HepG2 (cell line): ENCODE data around the gene NES. TPM values are rescaled to one million over a fixed set of nuclear protein-coding genes. Genes with fewer than 3 reads are reported as not detected.

ENCODE experiments used
- CREB3 ChIP-seq: sonication (generic); formaldehyde crosslinking; IDR thresholded peaks from 2 replicates; pipeline ENCODE4 v1.5.0; 2020; ENCODE audit warnings: missing genetic modification reagents
- FIP1L1 ChIP-seq: fragments of 200-400 bp; formaldehyde crosslinking; IDR thresholded peaks from 2 replicates; pipeline ENCODE4 v1.6.1; 2018; ENCODE audit warnings: low read depth, mild to moderate bottlenecking, low read length, moderate library complexity, borderline replicate concordance; ENCODE audit not compliant: insufficient read depth
- HOMEZ ChIP-seq: IDR thresholded peaks from 2 replicates; pipeline ENCODE4 v1.6.1; 2016; ENCODE audit warnings: low read depth
- HOXA3 ChIP-seq: sonication (generic); formaldehyde crosslinking; IDR thresholded peaks from 2 replicates; pipeline ENCODE4 v1.5.0; 2020; ENCODE audit warnings: missing genetic modification reagents
- MATR3 ChIP-seq: sonication (generic); formaldehyde crosslinking; IDR thresholded peaks from 2 replicates; pipeline ENCODE4 v1.4.0; 2020; ENCODE audit warnings: missing genetic modification reagents
- ZNF101 ChIP-seq: sonication (generic); formaldehyde crosslinking; IDR thresholded peaks from 2 replicates; pipeline ENCODE4 v1.4.0; 2020; ENCODE audit warnings: mild to moderate bottlenecking, low read depth, missing genetic modification reagents, borderline replicate concordance
- ZNF549 ChIP-seq: sonication (generic); formaldehyde crosslinking; IDR thresholded peaks from 2 replicates; pipeline ENCODE4 v1.5.0; 2020; ENCODE audit warnings: missing genetic modification reagents
- ZNF644 ChIP-seq: IDR thresholded peaks from 2 replicates; pipeline ENCODE4 v1.6.1; 2016; ENCODE audit warnings: low read depth
- polyA plus RNA-seq, 8 experiments: library from polyadenylated mRNA; depleted of rRNA in 3 of 8; stranded (reverse) in 7 of 8; unstranded in 1 of 8; fragments of >200 nt; fragmentation: Illumina TruSeq in 4 of 8; extraction: Trizol in 4 of 8; gene quantifications; 2 replicates each; pipeline versions ENCODE4 v1.2.1 to v1.2.3, GENCODE V29; 2011 to 2016; ENCODE audit warnings: low read depth in 4 of 8, missing spikeins in 1 of 8, mixed read lengths in 1 of 8; ENCODE audit not compliant: insufficient read depth in 1 of 8
- total RNA-seq, 5 experiments: library from RNA; depleted of rRNA; stranded (reverse); fragments of >200 nt; fragmentation: Illumina TruSeq; extraction: Trizol; gene quantifications; 2 replicates each; pipeline ENCODE4 v1.2.3, GENCODE V29; 2016; ENCODE audit warnings: low read depth in 1 of 5

The NES gene
- total and polyA plus RNA-seq, 2 of the 13 experiments (the other 11 are each of a cell fraction or from before 2014, with no cell fraction given): 1.7 to 16.6 TPM

GRCh38 chr1:156677616-156678596 lies 699 bp upstream of the NES start (continued):
- no peak for TF ChIP-seq HOMEZ (CRISPR knock-in tag)
- no peak for TF ChIP-seq FIP1L1
- TF ChIP-seq MATR3: no peak
- TF ChIP-seq ZNF101 (CRISPR knock-in tag): no peak
- no peak for TF ChIP-seq ZNF549 (CRISPR knock-in tag)
- no peak for TF ChIP-seq ZNF644
- peak; percentile 28; the same call in 1 of the 2 replicates for TF ChIP-seq HOXA3
- TF ChIP-seq CREB3: no peak
- TF ChIP-seq, all 625 proteins: peak for 50
